RWPE2 (cell line): ENCODE results near the gene BCL2L15.
A peak's percentile ranks its signal among the peaks of the same experiment; 100 is the strongest.

Source experiments
- ATAC-seq: fragments of 200-7000 bp; cut with Tn5 transposase; 3 replicates; pipeline ENCODE4 v1.9.1; 2021; ENCODE audit warnings: low read depth
- DNase-seq: peaks from one replicate; pipeline ENCODE4 v3.0.0-alpha.2; 2020; ENCODE audit warnings: low spot score
- H3K27ac ChIP-seq: fragments of 450-650 bp; 2 replicates; pipeline ENCODE4 v1.5.1; 2017; ENCODE audit warnings: mild to moderate bottlenecking; ENCODE audit not compliant: poor library complexity, severe bottlenecking
- H3K27me3 ChIP-seq: fragments of 250-450 bp; sonication (Bioruptor Pico); 2 replicates; pipeline ENCODE4 v1.5.1; 2021; ENCODE audit warnings: mild to moderate bottlenecking, moderate library complexity; ENCODE audit not compliant: insufficient read depth, poor library complexity, severe bottlenecking
- H3K36me3 ChIP-seq: fragments of 250-450 bp; sonication (Bioruptor Pico); 2 replicates; pipeline ENCODE4 v1.5.1; 2020; ENCODE audit warnings: low read depth, mild to moderate bottlenecking, moderate library complexity
- H3K4me1 ChIP-seq: fragments of 250-450 bp; sonication (Bioruptor Pico); 2 replicates; pipeline ENCODE4 v1.5.1; 2021; ENCODE audit warnings: mild to moderate bottlenecking, moderate library complexity; ENCODE audit not compliant: insufficient read depth, poor library complexity, severe bottlenecking
- H3K4me3 ChIP-seq: fragments of 250-450 bp; sonication (Bioruptor Pico); 2 replicates; pipeline ENCODE4 v1.5.1; 2021; ENCODE audit warnings: mild to moderate bottlenecking, moderate library complexity; ENCODE audit not compliant: severe bottlenecking
- H3K9me3 ChIP-seq: fragments of 250-450 bp; sonication (Bioruptor Pico); 2 replicates; pipeline ENCODE4 v1.5.1; 2021; ENCODE audit warnings: mild to moderate bottlenecking, moderate library complexity; ENCODE audit not compliant: severe bottlenecking
- CTCF ChIP-seq: fragments of 450-650 bp; IDR thresholded peaks from one replicate; pipeline ENCODE4 v1.5.1; 2017; ENCODE audit warnings: mild to moderate bottlenecking, moderate library complexity; ENCODE audit not compliant: poor library complexity, severe bottlenecking

BCL2L15 gene

GRCh38 chr1:113875714-113876113 is 11.7 kb downstream of the BCL2L15 start:
- DNase-seq (no peak), ATAC-seq (no peak)
- H3K4me1 ChIP-seq, result peaks cover 4% of the 10 kb centered on the region

GRCh38 chr1:113874012-113874879 is 13.1 kb downstream of the BCL2L15 start:
- peak; percentile 21 for TF ChIP-seq CTCF
- Histone ChIP-seq H3K4me3 (no peak overlapping the region), H3K9me3 (no peaks in the 10 kb centered on the region), H3K27ac (no peak overlapping the region), H3K27me3 (no peaks in the 10 kb centered on the region), H3K4me1 (peaks cover 4% of the 10 kb centered on the region), H3K36me3 (no peaks in the 10 kb centered on the region)
- DNase-seq (no peak), ATAC-seq (peak; percentile 68)

More at GRCh38 chr1:113875714-113876113, 11.7 kb downstream of the BCL2L15 start:
- Histone ChIP-seq H3K27ac (no peak overlapping the region), H3K36me3 (no peaks in the 10 kb centered on the region), H3K9me3 (no peaks in the 10 kb centered on the region), H3K27me3 (no peaks in the 10 kb centered on the region), H3K4me3 (no peak overlapping the region)
- no peak for TF ChIP-seq CTCF

GRCh38 chr1:113872219-113872935 is 15.0 kb downstream of the BCL2L15 start:
- ATAC-seq (no peak), DNase-seq (no peak)
- TF ChIP-seq CTCF, result no peak
- H3K9me3 ChIP-seq, result no peaks in the 10 kb centered on the region
- no peak overlapping the region for H3K4me3 ChIP-seq
- H3K27ac ChIP-seq, result no peak overlapping the region
- no peaks in the 10 kb centered on the region for H3K36me3 ChIP-seq
- no peaks in the 10 kb centered on the region for H3K27me3 ChIP-seq
- H3K4me1 ChIP-seq, result peaks cover 8% of the 10 kb centered on the region

- H3K4me3 ChIP-seq, result no peak within 1 kb of the TSS
- no peak within 1 kb of the TSS for H3K27ac ChIP-seq
- H3K36me3 ChIP-seq, result no peaks in the 10 kb centered on the region
- ATAC-seq, result peak; percentile 66; the same call in 2 of the 3 replicates
- no peaks in the 10 kb centered on the region for H3K9me3 ChIP-seq
- H3K4me1 ChIP-seq, result peaks cover 9% of the 10 kb centered on the region
- no peak for TF ChIP-seq CTCF
- no peaks in the 10 kb centered on the region for H3K27me3 ChIP-seq
- no peak for DNase-seq
These were observed 15.7 kb downstream of the BCL2L15 start, which contains the start of gene PTPN22 for GRCh38 chr1:113871597-113872113. TSS of gene PTPN22 (minus strand) at chr1:113871712.
